ENCODE data around the gene SMIM45.

The SMIM45 gene

GRCh38 chr22:41979423-41980250 lies 27.7 kb downstream of the SMIM45 start:
- H3K4me3 Mint-ChIP-seq (ENCODE audit: unreplicated experiment): no peak overlapping the region
- intact Hi-C loops (cut with micrococcal nuclease): no loop called here
- no peak overlapping the region for H3K27ac Mint-ChIP-seq (ENCODE audit: low read depth, unreplicated experiment)
- TF ChIP-seq CTCF (IDR thresholded peaks at IDR 0.05; ENCODE audit: unreplicated experiment): no peak
- ChIA-PET CTCF (interaction anchor here (1.4 kb wide), 1 partner anchor 12 kb away, joined by 7 read pairs; no protein-coding TSS in a partner anchor), POLR2A (interaction anchor here (1.5 kb wide), 1 partner anchor 101 kb away, joined by 3 read pairs; no protein-coding TSS in a partner anchor)
- no TSS peak for BruUV-seq (replicated peaks)
- DNase-seq (ENCODE audit: unreplicated experiment): no peak
- no peaks in the 10 kb centered on the region for H3K36me3 Mint-ChIP-seq (ENCODE audit: insufficient read depth, unreplicated experiment)
- H3K27me3 Mint-ChIP-seq (ENCODE audit: insufficient read depth, unreplicated experiment): peaks cover 19% of the 10 kb centered on the region
- peaks cover 15% of the 10 kb centered on the region for H3K4me1 Mint-ChIP-seq (ENCODE audit: insufficient read depth, unreplicated experiment)
- H3K9me3 Mint-ChIP-seq (ENCODE audit: unreplicated experiment): no peaks in the 10 kb centered on the region

GRCh38 chr22:41982865-41983264 lies 30.9 kb downstream of the SMIM45 start:
- DNase-seq (ENCODE audit: unreplicated experiment): no peak
- no TSS peak for BruUV-seq (replicated peaks)
- TF ChIP-seq CTCF (IDR thresholded peaks at IDR 0.05; ENCODE audit: unreplicated experiment): no peak
- Mint-ChIP-seq H3K27ac (ENCODE audit: low read depth, unreplicated experiment) (peak overlapping the region; percentile 0), H3K4me3 (ENCODE audit: unreplicated experiment) (no peak overlapping the region), H3K4me1 (ENCODE audit: insufficient read depth, unreplicated experiment) (peaks cover 15% of the 10 kb centered on the region), H3K27me3 (ENCODE audit: insufficient read depth, unreplicated experiment) (no peaks in the 10 kb centered on the region), H3K36me3 (ENCODE audit: insufficient read depth, unreplicated experiment) (no peaks in the 10 kb centered on the region), H3K9me3 (ENCODE audit: unreplicated experiment) (no peaks in the 10 kb centered on the region)
- intact Hi-C loops (cut with micrococcal nuclease): no loop called here
- POLR2A ChIA-PET: interaction anchor here (0.7 to 1.5 kb wide), 4 partner anchors 37 to 107 kb away, joined by 3 to 9 read pairs (median 5); partner anchors contain the start of genes CENPM, NDUFA6 and SMDT1
- CTCF ChIA-PET: interaction anchor here (0.5 to 1.3 kb wide), 4 partner anchors 15 to 26 kb away, joined by 3 read pairs; no protein-coding TSS in a partner anchor

- intact Hi-C loops (cut with micrococcal nuclease): no loop called here
- Mint-ChIP-seq H3K9me3 (ENCODE audit: unreplicated experiment) (no peaks in the 10 kb centered on the region), H3K27me3 (ENCODE audit: insufficient read depth, unreplicated experiment) (no peaks in the 10 kb centered on the region), H3K4me3 (ENCODE audit: unreplicated experiment) (no peak overlapping the region), H3K27ac (ENCODE audit: low read depth, unreplicated experiment) (peak overlapping the region; percentile 0), H3K36me3 (ENCODE audit: insufficient read depth, unreplicated experiment) (no peaks in the 10 kb centered on the region), H3K4me1 (ENCODE audit: insufficient read depth, unreplicated experiment) (peaks cover 15% of the 10 kb centered on the region)
- ChIA-PET CTCF (interaction anchor here (0.5 to 0.9 kb wide), 4 partner anchors 17 to 294 kb away, joined by 3 to 5 read pairs (median 3); no protein-coding TSS in a partner anchor), POLR2A (interaction anchor here (0.6 to 1.5 kb wide), 6 partner anchors 16 to 1273 kb away, joined by 3 to 9 read pairs (median 4); partner anchors contain the start of genes CENPM, NDUFA6 and SMDT1)
- DNase-seq (ENCODE audit: unreplicated experiment): peak; percentile 85
- TF ChIP-seq CTCF (IDR thresholded peaks at IDR 0.05; ENCODE audit: unreplicated experiment): no peak
- BruUV-seq (replicated peaks): no TSS peak
Measured at GRCh38 chr22:41983513-41984405, 31.8 kb downstream of the SMIM45 start.

- ChIA-PET CTCF (no interaction called here), POLR2A (no interaction called here)
- H3K36me3 Mint-ChIP-seq (ENCODE audit: insufficient read depth, unreplicated experiment): no peaks in the 10 kb centered on the region
- H3K9me3 Mint-ChIP-seq (ENCODE audit: unreplicated experiment): no peaks in the 10 kb centered on the region
- peaks cover 15% of the 10 kb centered on the region for H3K4me1 Mint-ChIP-seq (ENCODE audit: insufficient read depth, unreplicated experiment)
- BruUV-seq (replicated peaks): no TSS peak
- H3K4me3 Mint-ChIP-seq (ENCODE audit: unreplicated experiment): no peak overlapping the region
- no peaks in the 10 kb centered on the region for H3K27me3 Mint-ChIP-seq (ENCODE audit: insufficient read depth, unreplicated experiment)
- no peak overlapping the region for H3K27ac Mint-ChIP-seq (ENCODE audit: low read depth, unreplicated experiment)
- intact Hi-C loops (cut with micrococcal nuclease): no loop called here
- DNase-seq (ENCODE audit: unreplicated experiment): no peak
- no peak for TF ChIP-seq CTCF (IDR thresholded peaks at IDR 0.05; ENCODE audit: unreplicated experiment)
Measured at GRCh38 chr22:41987276-41987675, 35.3 kb downstream of the SMIM45 start.
